UCSD-AML1 (cell line): Measurements from ENCODE around the gene IPMK.
A peak's percentile ranks its signal among the peaks of the same experiment; 100 is the strongest.

ENCODE experiments used
- DNase-seq: peaks from one replicate; lab custom pipeline; 2025; ENCODE audit not compliant: unreplicated experiment; lab: John Stamatoyannopoulos, UW

Gene IPMK

DNA sequence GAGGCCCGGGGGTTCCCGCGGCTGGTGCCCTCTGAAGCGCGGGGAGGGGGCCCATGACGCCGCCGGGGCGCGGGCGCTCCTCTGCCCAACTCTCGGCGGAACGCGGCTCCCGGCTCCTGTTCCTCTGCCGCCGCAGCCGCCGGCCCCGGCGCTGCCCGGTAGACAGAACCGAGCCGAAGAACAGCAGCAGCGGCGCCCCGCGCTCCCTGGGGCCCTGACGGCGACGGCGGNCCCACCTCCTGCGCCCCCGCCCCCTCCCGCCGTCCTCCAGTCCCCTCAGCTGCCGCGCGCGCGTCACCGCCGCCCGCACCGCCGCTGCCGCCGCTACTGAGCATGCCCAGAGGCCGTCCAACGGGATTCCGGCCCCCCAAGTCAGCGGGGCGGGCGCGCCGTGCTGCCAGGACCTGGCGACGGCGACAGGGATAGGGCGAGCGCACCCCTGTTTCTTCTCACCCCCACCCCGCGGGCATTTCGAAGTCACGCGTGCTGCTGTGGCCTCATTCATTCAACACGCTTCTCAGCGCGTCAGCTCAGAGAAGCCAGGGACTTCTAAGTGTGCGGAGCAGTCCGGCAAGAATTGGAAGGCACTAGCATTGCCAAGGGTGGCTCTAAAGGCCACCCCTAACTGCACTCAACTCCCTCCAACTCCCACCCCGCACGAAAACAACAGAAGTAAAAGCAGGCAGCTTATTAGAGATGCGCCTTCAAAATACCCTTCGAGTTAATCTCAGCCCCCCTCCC lies at the start of gene IPMK:
TSS of gene IPMK (minus strand) at position 182 of the 741 bp plus-strand sequence. CDS start 283 bp downstream, outside the sequence.
- DNase-seq: peak; percentile 96

- no peak for DNase-seq
Observed at GRCh38 chr10:58316874-58317273, 49.2 kb upstream of the IPMK start.

DNA sequence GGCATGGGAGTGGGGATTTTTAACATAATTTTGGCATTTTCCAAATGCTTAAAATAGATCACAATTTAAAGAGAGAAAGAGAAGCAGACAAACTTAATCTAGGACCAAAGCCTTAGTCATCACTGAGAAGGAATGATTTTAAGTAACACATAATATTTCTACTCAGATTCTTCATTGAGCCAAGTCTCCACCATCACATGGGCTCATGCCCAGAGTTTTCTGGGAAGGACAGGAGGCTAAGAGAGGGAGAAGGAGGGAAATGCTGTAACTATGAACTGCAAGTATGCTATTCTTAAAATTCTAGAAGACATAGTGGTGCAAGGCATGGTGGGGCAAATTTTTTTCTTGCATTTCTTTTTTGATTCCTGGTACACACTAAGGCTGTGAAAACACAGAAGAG lies 43.3 kb upstream of the IPMK start:
- no peak for DNase-seq

- DNase-seq: no peak
Observed at GRCh38 chr10:58307676-58308075, 40.0 kb upstream of the IPMK start.

DNA sequence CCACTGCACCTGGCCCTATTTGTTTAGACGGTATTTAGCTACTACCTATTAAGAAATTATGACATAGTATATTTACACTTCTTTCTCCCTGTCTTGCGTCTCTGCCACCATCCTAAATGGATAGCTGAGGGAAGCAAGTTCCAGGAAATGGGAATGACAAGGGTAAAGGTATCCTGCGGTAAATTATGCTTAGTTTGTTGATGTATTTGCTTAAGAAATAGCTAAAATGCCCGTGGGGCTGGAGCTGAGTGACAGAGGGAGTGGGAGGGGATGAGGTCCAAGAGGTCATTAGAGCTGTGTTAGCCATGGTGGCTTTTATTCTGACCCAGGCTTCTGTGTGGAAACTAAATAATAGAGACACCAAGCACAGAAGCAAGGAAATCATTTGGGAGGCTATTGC lies 38.1 kb upstream of the IPMK start:
- no peak for DNase-seq

- no peak for DNase-seq
Observed at GRCh38 chr10:58304099-58304633, 36.5 kb upstream of the IPMK start.

DNA sequence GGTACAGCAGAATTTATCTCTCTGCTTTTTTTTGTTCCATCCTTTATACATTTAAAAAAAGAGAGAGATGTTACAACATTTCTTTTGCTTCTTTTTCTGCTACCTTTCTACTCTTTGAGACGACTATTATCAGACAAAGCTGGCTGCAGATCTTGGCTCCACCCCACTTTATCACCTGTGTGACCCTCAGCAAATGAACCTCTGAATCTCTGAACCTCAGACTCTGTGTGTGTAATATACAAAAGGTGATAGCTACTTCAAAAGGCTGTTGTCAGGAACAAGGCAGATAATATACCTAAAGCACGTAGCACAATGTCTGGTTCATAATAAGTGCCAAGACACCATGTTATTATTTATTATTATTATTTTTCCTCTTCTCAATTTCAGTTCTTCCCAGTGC lies 34.6 kb upstream of the IPMK start:
- DNase-seq: no peak

- no peak for DNase-seq
Observed at GRCh38 chr10:58300676-58301075, 33.0 kb upstream of the IPMK start.

GRCh38 chr10:58299580-58299979 lies 31.9 kb upstream of the IPMK start:
- peak; percentile 35 for DNase-seq

DNA sequence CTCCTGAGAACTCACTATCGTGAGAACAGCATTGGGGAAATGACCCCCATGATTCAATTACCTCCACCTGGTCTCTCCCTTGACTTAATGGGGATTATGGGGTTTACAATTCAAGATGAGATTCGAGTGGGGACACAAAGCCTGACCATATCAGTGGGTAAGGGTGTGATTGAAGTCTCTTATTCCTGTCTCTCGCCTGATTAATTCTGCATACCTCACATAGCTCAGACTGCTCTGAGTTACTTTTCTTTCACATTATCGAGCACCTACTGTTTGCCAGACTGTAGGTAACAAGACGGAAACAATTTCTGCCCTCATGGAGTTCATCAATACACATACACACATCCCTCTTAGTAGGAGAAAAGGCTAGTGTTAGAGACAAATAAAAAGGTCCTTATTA lies 26.3 kb upstream of the IPMK start:
- DNase-seq: no peak

- no peak for DNase-seq
Observed at GRCh38 chr10:58291538-58292174, 24.0 kb upstream of the IPMK start.

- DNase-seq: no peak
Observed at GRCh38 chr10:58282615-58283014, 14.9 kb upstream of the IPMK start.

DNA sequence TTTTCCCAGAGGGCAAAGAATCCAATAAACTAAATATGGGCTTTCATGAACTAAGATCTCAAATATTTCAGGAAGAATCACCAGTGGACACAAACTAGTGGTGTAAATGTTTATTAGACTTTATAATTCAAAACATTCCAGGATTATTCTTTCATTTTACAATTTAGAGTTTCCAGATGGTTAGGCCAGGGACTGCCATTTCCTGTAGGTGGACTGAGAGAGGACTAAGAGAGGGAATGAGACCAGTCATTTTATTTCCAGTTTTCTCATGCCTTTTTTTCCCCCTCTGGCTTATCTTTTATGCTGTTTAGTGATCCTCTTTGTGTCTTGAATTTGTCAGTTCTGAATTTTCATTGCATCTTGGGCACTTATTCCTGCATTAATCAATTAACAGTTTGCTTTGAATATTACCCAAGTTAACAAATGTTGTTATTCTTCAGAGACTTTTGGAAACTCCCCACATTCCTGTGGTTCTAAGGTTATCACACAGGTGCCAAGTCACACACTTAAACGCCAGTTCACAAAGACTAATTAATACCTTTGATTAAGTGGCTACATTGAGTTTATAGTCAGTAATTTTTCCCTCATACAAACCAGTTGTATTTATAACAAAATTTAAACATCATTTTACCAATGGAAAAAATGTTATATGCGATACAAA lies 13.5 kb upstream of the IPMK start:
- no peak for DNase-seq

- DNase-seq: no peak
Observed at GRCh38 chr10:58280477-58280876, 12.8 kb upstream of the IPMK start.

DNA sequence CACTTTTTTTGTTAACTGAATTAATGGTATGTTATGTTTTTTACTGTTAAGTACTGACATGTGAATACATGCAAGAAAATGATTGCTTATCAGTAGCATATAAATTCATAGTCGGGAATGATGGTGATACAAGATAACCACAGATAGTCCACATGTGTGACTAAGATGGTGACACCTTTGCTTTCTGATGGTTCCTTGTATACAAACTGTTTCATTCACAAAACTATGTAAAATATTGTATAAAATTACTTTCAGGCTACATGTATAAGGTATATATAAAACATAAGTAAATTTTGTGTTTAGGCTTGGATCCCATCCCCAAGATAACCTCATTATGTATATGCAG lies 11.2 kb upstream of the IPMK start:
- no peak for DNase-seq

DNA sequence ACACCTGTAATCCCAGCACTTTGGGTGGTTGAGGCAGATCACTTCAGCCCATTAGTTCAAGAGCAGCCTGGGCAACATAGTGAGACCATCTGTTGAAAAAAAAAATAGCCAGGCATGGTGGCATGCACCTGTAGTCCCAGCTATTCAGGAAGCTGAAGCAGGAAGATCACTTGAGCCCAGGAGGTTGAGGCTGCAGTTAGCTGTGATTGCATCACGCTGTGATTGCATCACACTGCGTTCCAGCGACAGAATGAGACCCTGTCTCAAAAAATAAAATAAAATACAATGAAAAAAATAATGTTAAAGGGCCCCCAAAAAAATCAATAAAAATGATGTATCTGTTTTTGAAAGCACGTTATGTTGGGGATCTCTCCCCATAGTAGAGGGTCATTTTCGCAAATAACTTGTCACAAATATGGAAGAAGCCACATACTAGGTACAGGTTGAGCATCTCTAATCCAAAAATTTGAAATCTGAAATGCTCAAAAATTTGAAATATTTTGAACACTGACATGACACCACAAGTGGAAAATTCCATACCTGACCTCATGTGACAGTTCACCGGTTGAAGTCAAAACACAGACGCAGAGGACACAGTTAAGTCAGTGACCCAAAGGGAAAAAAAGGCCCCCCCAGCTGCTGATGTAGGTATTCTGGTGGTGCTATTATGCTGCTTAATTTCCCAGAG lies 10.7 kb upstream of the IPMK start:
- no peak for DNase-seq

DNA sequence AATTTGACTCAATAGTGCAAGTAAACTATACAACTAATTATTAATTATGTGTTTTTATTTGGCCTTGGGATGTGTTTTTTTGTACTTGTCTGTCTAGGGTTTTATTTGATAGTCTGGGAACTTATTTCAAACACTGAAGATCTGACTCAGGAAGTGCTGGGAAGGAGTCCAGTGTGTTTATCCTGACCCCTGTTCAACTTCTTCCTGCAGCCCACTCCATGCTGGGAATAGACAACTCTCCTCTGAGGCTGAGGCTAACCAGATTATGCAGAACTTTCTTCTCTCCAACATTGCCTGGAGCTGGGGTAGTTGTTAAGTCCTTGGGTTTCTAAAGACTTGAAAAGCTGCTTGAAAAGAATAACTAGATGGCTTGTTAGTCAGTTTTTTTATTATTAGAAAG lies 8.2 kb upstream of the IPMK start:
- DNase-seq: no peak

- DNase-seq: no peak
Observed at GRCh38 chr10:58275261-58275660, 7.6 kb upstream of the IPMK start.

- no peak for DNase-seq
Observed at GRCh38 chr10:58269782-58270290, 2.1 kb upstream of the IPMK start.

- DNase-seq: peak; percentile 97
Observed at GRCh38 chr10:58268946-58269781, 1.5 kb upstream of the IPMK start, which contains the start of gene CISD1. CISD1 (plus strand) TSS chr10:58269162; CDS start chr10:58269274, 112 bp downstream.
